GM18520 (cell line): ENCODE data around the gene PSAT1.

Source experiments
- ATAC-seq: cut with Tn5 transposase; IDR thresholded peaks from one replicate; pipeline ENCODE4 v1.9.1; 2021; ENCODE audit not compliant: unreplicated experiment

The PSAT1 gene

DNA sequence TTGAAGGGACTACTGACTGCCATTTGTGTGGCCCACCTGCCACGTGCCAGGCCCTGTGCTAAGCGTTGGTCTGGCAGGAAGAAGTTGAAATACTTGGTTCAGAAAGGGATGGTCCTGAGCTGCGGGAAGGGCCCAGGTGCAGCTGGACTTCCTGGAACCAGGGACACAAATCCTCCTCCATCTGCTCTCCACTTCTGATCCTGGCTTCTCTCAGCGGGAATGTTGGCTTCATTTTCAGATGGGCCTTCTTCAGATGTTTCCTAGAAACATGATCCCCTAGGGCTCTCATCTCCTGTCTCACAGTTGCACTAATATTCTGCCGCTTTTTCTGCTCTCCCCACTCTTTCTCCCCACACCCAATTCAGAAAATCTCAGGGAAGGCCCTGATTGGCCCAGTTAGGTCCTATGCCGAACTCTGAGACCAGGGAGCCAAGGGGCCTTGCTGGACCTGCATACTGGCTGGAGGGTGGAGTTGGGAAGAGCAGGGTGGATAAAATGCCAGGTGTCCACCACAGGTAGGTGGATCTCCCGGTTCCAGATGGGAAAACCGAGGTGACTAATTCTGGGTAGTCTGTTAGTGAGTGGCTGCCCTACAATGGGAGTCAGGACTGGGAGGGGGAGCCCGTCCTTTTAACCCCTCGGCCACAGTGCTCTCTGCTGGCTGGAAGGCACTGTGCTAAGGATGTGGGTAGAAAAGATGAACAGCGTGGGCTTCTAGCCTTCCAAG, 19.4 kb downstream of the PSAT1 start:
- no peak for ATAC-seq

DNA sequence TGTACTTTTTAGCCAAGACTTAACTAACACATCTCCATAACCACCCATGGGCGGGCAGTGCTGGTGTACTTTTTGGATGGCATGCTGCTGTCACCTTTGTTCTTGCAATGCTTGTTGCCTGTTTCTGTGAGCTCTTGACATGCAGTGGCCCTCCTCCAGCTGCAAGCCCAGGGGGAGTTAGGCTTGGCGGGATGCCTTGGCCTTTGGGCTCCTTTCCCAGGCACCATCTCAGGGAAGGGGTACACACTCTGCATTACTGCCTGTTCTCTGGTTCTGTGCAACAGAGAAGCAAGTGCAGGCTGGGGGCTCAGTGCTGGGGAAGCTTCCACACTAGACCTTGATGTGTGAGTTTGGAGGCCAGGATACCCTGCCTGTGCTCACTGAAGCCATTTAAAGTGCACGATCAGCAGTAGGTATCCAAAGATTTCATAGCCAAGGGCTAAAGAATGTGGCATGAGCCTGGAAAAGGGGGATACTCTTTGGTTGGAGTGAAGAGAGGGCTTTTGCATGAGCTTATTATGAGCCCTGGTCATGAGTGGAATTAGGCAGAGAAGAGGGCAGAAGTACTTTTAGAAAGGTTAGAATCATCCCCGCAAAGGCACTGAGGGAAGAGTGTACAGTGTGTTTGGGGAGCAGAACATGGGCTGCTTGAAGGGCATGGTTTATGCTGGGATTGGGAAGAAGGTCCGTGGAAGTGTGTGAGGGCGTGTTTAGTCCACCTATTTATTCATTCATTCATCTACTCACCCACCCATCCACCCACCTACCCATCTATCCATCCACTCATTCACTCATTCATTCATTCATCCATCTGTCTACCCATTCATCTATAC, 22.5 kb downstream of the PSAT1 start:
- no peak for ATAC-seq

DNA sequence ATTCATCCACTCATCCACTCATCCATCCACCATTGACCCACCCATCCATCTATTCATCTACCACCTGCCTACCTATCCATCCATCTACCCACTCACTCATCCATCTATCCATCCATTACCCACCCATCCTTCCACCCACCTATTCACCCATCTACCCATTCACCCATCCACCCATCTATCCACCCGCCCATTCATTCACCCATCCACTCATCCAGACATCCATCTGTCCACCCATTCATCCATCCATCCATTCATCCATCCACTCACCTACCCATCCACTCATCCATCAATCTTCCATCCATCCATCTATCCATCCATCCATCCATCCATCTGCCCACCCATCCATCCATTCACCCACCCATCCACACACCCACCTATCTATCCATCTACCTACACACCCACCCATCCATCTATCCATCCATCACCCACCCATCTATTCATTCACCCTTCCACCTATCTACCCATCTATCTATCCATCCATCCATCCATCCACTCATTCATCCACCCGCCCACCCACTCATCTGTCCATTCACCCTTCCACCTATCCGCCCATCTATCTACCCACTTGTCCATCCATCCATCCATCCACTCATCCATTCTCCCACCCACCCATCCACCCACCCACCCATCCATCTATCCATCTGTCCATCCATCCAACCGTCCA, 23.2 kb downstream of the PSAT1 start:
- ATAC-seq, result no peak

DNA sequence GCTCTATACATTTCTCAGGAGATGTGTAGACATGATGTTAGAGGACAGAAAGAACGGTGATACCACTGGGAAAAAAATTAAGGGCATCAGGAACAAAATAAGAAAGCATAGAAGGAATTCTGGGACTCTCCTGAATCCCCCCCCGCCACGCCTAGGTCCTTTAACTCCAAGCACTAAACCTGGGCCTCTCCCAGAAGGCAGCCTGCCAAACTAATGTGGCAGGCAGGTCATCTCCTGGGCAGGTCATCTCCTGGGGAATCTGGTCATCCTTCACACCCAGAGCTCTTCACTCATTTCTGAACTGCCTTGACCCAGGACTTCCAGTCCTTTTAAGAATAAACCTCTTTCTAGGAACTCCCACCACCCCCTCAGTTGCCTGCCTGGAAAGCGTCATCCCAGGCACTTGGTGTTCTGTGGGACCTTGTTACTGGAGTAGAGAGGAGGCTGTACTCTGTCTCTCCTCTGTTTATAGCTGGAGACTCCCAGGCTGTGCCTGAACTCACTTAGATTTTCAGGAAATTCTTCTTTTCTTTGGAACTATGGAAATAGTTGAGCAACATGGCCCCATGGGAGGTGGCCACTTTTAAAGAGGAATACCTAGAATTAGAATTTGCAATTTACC, 24.1 kb downstream of the PSAT1 start:
- ATAC-seq, result no peak

DNA sequence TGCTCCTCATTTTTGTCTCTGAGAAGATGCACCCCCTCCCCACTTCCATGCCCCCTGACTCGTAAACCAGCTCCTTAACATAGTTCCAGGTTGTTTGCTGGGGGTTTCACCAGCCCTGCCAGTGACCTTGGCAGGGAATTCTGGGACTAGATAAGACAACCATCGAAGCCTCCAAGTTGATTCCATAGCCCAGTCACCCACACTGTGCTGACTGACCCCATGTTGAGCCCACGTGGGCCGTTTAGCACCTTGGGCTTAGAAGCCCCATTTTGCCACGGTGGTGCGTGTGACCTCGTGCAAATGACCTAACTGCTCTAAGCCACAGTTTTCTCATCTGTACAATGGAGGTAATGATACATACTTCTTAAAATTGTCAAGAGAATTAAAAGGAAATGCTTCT, 24.6 kb downstream of the PSAT1 start:
- no peak for ATAC-seq

DNA sequence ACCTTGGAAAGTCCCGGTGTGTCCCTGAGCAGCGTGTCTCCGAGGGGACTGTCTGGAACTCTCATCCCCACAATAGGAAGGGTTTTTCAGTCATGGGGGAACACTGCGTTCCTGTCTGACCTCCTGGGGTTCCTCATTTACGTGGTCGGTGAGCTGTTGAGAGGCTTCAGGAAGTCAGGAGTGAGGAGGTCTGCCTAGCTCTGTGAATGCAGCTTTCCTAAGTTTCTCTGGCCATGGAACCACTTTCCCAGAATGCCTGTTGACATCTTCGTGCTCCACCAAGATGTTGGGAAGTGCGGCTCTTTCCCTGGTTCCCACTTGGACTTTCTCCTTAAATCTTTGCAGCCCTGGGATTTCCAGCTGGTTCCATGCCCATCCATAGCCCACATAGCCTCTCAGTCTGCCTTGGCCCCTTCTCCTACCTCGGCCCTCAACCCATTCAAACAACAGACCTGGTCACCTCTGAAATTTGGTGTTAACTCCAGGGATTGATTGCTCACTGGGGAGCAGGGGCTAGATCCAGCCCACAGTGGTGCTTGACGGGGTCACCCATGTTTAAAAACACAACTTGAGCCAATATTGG, 27.2 kb downstream of the PSAT1 start:
- ATAC-seq, result no peak

DNA sequence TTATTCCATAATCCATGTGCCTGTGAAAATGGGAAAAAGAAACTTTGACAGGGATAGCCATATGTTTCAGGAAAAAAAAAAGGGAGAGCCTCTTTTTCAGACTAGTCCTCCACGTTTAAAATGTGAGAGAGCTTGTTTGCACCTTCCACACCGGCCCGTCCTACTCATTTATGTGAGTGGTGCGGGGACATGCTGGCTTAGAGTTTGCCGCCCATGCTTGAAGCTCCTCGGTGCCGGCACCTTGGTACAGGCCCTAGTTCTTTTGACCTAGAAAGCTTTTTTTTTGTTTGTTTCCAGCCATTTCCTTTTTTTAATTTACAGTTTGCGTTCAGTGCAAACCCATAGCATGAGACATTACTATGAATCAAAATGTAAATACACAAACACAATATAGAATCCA, 27.8 kb downstream of the PSAT1 start:
- no peak for ATAC-seq

DNA sequence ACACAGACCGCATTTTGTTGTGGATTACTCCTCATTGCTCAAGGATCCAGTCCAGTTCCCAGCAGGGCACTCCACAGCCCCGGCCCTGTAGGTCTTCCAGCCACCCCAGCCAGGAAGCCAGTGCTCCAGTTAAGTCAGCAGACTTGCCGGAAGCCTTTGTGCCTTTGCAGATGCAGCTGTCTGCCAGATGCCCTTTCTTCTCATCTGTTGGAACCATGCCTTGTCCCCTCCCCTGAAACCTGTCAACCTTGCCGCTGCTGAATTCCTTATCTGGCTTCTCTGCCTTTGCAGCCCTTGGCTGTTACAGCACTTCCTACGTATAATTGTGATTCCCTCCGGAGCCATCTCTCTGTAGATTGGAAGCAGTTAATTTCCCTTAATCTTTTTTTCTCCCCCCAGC, 28.4 kb downstream of the PSAT1 start:
- no peak for ATAC-seq

DNA sequence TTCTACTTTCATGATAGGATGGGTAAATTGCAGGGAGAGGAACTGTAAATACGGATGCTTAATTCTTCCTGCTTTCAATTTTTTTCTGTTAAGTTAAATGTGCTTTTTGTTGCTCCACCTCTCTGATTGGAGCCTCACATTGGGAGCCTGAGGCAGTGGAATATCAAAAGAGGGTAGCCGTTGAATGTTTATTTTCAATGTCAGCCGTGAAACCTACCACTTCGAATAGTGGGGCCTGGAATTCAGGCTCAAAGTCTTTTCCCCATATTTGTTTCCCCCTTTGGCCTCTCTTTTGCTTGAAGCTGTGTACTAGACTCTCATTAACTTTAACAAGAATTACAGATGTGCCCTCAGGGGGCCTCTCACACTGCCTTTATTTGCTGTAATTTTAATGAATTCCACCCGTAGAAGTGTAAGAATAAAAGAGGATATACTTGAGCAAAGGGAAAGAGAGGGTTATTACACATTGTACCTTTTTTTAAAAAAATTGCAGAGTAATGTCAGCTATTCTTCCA, 29.0 kb downstream of the PSAT1 start:
- no peak for ATAC-seq

DNA sequence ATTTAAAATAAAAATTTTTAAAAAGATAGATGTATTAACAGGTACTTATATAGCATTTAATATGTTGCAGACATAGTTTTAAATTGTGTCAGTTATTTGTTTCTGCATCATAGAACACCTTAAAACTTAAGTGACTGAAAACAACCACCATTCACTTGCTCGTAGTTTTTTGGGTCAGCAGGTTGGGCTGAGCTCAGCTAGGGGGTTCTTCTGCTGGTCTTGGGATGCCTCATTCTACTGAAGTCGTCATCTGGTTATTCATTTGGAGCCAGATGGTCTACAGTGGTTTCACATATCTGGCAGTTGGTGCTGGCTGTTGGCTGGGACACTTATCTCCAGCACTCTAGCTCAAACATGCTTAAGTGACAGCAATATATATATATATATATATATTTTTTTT, 29.6 kb downstream of the PSAT1 start:
- ATAC-seq, result no peak

DNA sequence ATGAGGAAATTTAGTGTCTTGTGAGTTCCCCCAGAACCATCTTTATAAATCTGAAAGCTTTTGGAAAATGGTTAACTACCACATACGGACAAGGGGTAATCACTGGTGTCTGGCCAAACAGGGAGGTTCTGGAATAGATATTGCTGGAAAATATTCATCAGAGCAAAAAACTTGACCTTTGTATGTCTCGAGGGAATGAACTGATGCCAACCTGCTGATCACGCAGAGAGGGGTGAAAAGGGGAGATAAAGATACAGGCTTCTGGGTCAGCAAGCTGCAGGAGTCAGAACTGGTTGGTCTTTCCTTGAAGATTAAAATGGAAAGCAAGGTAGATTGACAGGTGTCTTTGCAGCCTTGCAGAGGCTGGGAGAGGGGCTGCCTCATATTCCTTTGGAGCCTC, 35.5 kb downstream of the PSAT1 start:
- no peak for ATAC-seq

DNA sequence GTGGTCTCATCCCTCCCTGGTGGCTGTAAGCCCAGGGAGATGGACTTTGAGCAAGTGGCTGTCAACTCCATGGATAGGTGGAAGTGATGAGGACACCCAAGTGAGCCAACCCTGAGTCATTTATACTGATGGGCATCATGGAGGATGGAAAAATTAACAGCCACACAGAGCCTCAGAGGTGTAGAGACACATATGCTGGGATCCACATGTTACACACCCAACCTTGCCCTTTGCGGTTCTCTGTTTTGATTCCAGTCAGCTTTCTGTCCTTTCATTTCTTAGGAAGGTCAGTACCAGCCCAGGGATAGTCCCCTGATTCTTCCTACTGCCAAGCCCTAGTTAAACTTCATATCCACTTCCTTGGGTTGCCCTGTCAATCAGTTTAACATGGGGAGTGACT, 51.9 kb downstream of the PSAT1 start:
- ATAC-seq, result no peak

DNA sequence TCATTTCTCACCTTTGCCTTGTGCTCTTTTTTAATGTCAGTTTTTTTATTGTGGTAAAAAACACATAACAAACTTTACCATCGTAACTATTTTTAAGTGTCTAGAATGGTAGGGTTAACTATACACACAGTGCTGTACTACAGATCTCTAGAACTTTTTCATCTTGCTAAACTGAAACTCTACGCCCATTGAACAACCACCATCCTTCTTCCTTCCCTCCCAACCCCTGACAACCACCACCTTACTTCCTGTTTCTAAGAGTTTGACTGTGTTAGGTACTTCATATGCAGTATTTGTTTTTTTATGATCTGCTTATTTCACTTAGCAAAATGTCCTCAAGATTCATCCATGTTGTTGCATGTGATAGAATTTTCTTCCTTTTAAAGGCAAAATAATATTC, 54.9 kb downstream of the PSAT1 start:
- no peak for ATAC-seq

DNA sequence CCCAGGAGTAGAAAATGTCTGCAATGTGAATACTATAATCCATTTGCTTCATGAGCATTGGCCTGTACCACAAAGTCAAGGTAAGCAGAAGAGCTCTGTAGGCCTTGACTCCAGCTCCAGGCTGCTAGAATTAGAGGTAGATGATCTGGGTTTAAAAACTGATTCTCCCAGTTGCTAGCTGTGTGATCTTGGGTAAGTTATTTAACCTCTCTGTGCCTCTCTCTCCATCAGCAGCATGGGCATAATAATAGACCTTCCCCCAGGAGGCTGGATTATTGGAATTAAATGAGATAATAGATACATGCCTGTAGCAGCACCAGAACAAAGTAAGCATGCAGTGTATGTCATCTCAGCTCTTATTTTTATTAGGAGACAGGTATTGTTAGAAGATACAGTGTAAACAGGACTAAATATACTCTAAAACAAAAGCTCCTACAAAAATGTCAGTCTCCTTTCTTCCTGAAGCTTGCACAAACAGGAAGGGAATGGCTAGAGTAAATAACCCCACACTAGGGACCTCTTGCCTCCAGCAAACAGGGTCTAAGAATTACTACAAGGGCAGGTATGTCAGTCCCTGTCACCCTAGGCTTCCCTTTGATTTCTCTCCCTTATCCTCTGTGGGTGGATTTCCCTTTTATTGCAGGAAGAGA, 57.5 kb downstream of the PSAT1 start:
- ATAC-seq, result no peak

DNA sequence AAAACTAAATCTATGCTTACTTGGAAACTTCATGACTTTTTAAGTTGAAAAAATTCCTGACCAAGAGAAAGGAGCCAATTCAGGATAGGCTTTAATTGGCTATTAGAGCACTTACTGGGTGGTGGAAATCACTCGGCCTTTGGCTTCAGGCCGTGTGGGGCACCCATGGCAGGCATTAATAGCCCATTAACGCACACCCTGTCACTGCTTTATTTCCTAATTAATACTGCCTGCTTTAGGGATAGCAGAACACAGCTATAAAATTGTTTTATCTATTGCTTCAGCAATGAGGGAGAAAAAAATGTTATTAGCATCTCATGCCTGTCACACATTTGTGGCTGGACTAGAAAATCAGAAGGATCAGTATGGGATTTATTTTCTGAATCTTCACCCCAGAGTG, 58.1 kb downstream of the PSAT1 start:
- ATAC-seq, result no peak

DNA sequence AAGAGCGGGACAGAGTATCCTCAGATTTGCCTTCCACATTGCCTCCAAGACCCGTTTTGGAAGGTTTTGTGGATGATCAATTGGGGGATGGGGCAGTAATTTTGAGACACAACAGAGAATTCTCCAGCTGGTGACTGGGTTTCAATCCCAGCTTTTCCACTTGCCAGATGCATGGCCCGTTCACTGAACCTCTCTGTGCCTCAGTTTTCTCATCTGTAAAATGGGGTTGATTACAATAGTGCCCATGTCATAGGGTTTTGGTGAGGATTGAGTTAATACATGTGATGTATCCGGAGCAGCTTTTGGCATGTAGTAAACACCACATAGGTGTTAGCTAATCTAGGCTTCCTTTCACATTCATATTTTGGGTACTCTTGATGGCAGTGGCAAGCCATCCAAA, 59.7 kb downstream of the PSAT1 start:
- ATAC-seq, result no peak

DNA sequence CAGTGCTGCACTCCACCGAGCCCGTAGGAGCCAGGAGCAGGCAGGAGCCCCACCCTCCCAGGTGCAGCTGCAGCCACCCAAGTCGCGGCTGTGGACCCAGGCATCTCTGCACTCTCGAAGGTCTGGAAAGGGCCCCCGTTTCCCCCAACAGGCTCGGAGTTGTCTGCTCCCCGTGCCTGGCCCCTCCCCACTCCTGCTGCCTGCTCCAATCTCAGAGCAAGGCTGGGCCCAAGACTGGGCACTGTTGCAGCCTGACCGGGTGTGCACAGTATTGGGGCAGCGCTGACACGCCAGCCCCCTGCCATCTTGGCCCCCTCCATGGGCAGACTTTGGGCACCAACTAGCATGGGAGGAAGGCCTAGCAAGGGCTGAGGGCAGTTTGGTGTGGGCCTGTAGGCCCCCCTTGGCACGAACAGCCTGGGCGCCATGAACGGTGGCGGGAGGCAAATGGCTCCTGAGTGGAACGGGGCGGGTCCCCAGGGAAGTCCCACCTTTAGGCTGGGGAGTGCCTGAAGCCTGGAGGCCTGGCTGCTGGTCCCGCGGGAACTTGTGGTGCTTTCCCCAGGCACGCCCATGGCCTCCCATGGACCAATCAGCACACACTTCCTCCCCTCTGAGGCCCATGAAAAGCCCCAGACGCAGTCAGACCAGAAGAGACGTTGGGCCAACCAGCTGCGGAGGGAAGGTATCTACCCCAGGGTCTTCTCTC, 60.4 kb downstream of the PSAT1 start:
- no peak for ATAC-seq

DNA sequence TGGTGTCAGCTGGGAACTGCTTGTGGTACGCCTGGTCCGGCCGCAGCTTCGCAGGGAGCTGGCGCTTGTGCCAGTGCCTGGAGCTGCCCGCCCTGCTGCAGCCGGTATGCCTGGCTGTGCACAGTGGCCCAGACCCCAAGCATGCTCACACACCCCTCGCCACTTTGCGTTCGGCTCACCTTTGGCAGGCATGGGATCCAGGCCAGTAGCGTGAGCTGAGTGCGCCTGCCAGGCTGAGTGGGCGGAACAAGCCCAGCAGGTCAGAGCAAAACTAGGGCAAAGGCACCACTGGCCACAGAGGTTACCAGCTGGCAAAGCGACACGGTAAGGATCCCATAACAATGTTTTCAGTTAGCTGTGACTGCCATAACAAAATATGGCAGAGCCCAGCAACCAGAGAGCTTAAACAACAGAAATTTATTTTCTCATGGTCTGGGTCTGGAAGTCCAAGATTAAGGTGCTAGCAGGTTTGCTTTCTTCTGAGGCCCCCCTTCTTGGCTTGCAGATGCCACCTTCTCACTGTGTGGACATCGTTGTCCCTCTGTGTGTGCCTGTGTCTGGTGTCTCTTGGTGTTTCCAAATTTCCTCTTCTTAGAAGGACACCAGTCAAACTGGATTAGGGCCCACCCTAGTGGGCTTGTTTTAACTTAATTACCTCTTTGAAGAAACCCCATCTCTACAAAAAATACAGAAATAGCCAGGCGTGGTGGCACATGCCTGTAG, 61.6 kb downstream of the PSAT1 start:
- no peak for ATAC-seq

DNA sequence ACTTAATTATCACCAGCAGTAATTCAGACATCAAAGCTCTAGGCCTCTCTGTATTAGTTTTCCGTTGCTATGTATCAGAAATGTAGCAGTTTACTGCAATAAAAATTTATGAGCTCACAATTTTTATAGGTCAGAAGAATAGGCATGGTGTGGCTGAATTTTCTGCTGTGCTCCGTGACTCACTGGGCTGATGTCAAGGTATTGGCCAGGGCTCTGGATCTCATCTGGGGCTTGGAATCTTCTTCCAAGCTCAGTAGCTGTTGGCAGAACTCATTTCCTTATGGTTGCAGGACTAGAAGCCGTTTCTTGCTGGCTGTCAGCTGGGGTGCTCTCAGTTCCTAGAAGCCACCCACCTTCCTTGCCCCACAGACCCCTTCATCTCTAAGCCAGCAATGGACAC, 66.3 kb downstream of the PSAT1 start:
- ATAC-seq, result no peak
